ENCODE data around the gene KLHL36.
"Not testable (repeated sequence)": the region's sequence is repeated elsewhere in the genome, so short reads cannot be mapped to it uniquely, and the experiment has no call there.

KLHL36 gene

GRCh38 chr16:84690088-84690819 lies 41.9 kb downstream of the KLHL36 start:
- TF ChIP-seq TAF1 (IDR thresholded peaks at IDR 0.05; ENCODE audit: borderline replicate concordance, low read depth, low read length) = no peak
- FAIRE-seq = no peak
- no peak for DNase-seq (ENCODE audit: insufficient read length)

- FAIRE-seq = no peak
- no peak for DNase-seq (ENCODE audit: insufficient read length)
- TF ChIP-seq POLR2A (IDR thresholded peaks at IDR 0.05; ENCODE audit: low read depth, low read length) (no peak), POLR2AphosphoS5 (IDR thresholded peaks at IDR 0.05; ENCODE audit: low read depth, low read length) (no peak), TAF1 (IDR thresholded peaks at IDR 0.05; ENCODE audit: borderline replicate concordance, low read depth, low read length) (no peak)
These were observed 44.3 kb downstream of the KLHL36 start for GRCh38 chr16:84692451-84693214.

GRCh38 chr16:84693869-84694268 lies 45.6 kb downstream of the KLHL36 start:
- FAIRE-seq; DNase-seq (ENCODE audit: insufficient read length): not testable (repeated sequence)

- no peak for DNase-seq (ENCODE audit: insufficient read length)
- TF ChIP-seq POLR2A (IDR thresholded peaks at IDR 0.05; ENCODE audit: low read depth, low read length) (no peak), TAF1 (IDR thresholded peaks at IDR 0.05; ENCODE audit: borderline replicate concordance, low read depth, low read length) (no peak), POLR2AphosphoS5 (IDR thresholded peaks at IDR 0.05; ENCODE audit: low read depth, low read length) (no peak)
- FAIRE-seq = no peak
These were observed 46.7 kb downstream of the KLHL36 start for GRCh38 chr16:84694980-84695379.

- TF ChIP-seq POLR2A (IDR thresholded peaks at IDR 0.05; ENCODE audit: low read depth, low read length) (no peak), TAF1 (IDR thresholded peaks at IDR 0.05; ENCODE audit: borderline replicate concordance, low read depth, low read length) (no peak), POLR2AphosphoS5 (IDR thresholded peaks at IDR 0.05; ENCODE audit: low read depth, low read length) (no peak)
These were observed 50.9 kb downstream of the KLHL36 start for GRCh38 chr16:84699147-84699711.

GRCh38 chr16:84699712-84700445 lies 51.6 kb downstream of the KLHL36 start, which contains the start of gene USP10:
Gene USP10 (plus strand): TSS chr16:84700000. CDS start chr16:84700091, 91 bp downstream.
- peak; percentile 97 for FAIRE-seq
- peak; percentile 93 for DNase-seq (ENCODE audit: insufficient read length)
- no peak for TF ChIP-seq POLR2AphosphoS5 (IDR thresholded peaks at IDR 0.05; ENCODE audit: low read depth, low read length)
- peak; percentile 76; the same call in 1 of the 2 replicates for TF ChIP-seq TAF1 (IDR thresholded peaks at IDR 0.05; ENCODE audit: borderline replicate concordance, low read depth, low read length)
- peak; percentile 85 for TF ChIP-seq POLR2A (IDR thresholded peaks at IDR 0.05; ENCODE audit: low read depth, low read length)

More at GRCh38 chr16:84699147-84699711, 50.9 kb downstream of the KLHL36 start:
- peak; percentile 68 for FAIRE-seq
- no peak for DNase-seq (ENCODE audit: insufficient read length)

GRCh38 chr16:84700446-84701300 lies 52.4 kb downstream of the KLHL36 start:
- no peak for DNase-seq (ENCODE audit: insufficient read length)
- FAIRE-seq = peak; percentile 88
- TF ChIP-seq POLR2A (IDR thresholded peaks at IDR 0.05; ENCODE audit: low read depth, low read length) (no peak), TAF1 (IDR thresholded peaks at IDR 0.05; ENCODE audit: borderline replicate concordance, low read depth, low read length) (no peak), POLR2AphosphoS5 (IDR thresholded peaks at IDR 0.05; ENCODE audit: low read depth, low read length) (no peak)

GRCh38 chr16:84703681-84704080 lies 55.4 kb downstream of the KLHL36 start:
- TF ChIP-seq TAF1 (IDR thresholded peaks at IDR 0.05; ENCODE audit: borderline replicate concordance, low read depth, low read length) (no peak), POLR2AphosphoS5 (IDR thresholded peaks at IDR 0.05; ENCODE audit: low read depth, low read length) (no peak)
- FAIRE-seq (no peak), DNase-seq (ENCODE audit: insufficient read length) (no peak)

GRCh38 chr16:84704253-84704652 lies 55.9 kb downstream of the KLHL36 start:
- FAIRE-seq (no peak), DNase-seq (ENCODE audit: insufficient read length) (no peak)
- TF ChIP-seq TAF1 (IDR thresholded peaks at IDR 0.05; ENCODE audit: borderline replicate concordance, low read depth, low read length) (no peak), POLR2AphosphoS5 (IDR thresholded peaks at IDR 0.05; ENCODE audit: low read depth, low read length) (no peak), POLR2A (IDR thresholded peaks at IDR 0.05; ENCODE audit: low read depth, low read length) (no peak)

GRCh38 chr16:84706856-84707255 lies 58.5 kb downstream of the KLHL36 start:
- FAIRE-seq (no peak), DNase-seq (ENCODE audit: insufficient read length) (no peak)
- no peak for TF ChIP-seq POLR2AphosphoS5 (IDR thresholded peaks at IDR 0.05; ENCODE audit: low read depth, low read length)

- no peak for DNase-seq (ENCODE audit: insufficient read length)
- FAIRE-seq = no peak
- TF ChIP-seq TAF1 (IDR thresholded peaks at IDR 0.05; ENCODE audit: borderline replicate concordance, low read depth, low read length) (no peak), POLR2A (IDR thresholded peaks at IDR 0.05; ENCODE audit: low read depth, low read length) (no peak), POLR2AphosphoS5 (IDR thresholded peaks at IDR 0.05; ENCODE audit: low read depth, low read length) (no peak)
These were observed 61.3 kb downstream of the KLHL36 start for GRCh38 chr16:84709609-84710008.
